CD14-positive monocyte (primary cell): ENCODE data around the gene NFIC. TPM values are rescaled to one million over a fixed set of nuclear protein-coding genes. Genes with fewer than 3 reads are reported as not detected.
A peak's percentile ranks its signal among the peaks of the same experiment; 100 is the strongest.

Experiments
- DNase-seq, 3 donors: peaks; one replicate each; pipeline ENCODE4 v3.0.0-alpha.2; 2011 to 2022
- H2AFZ ChIP-seq: 2 replicates; pipeline ENCODE4 v1.6.0; 2012; ENCODE audit warnings: mild to moderate bottlenecking, low read depth, low read length, inconsistent platforms; ENCODE audit not compliant: insufficient read depth, poor library complexity, severe bottlenecking
- H3K27ac ChIP-seq, 2 donors: 1 replicate in 1 of 2; 2 replicates in 1 of 2; pipeline ENCODE4 v1.5.1; 2012 to 2013; ENCODE audit warnings: low read length in 2 of 2, control low read depth in 1 of 2, inconsistent platforms in 1 of 2, low read depth in 1 of 2, mild to moderate bottlenecking in 1 of 2
- H3K27me3 ChIP-seq, 2 donors: one replicate each; pipeline versions ENCODE4 v1.6.0 to v1.6.1; 2011 to 2013; ENCODE audit warnings: low read length in 2 of 2; ENCODE audit not compliant: control insufficient read depth in 2 of 2, insufficient read depth in 2 of 2
- H3K36me3 ChIP-seq, 2 donors: replicated peaks in 1 of 2; 1 replicate in 1 of 2; 2 replicates in 1 of 2; pipeline versions ENCODE4 v1.5.1 to v1.6.1; 2012 to 2013; ENCODE audit warnings: low read length in 2 of 2, control low read depth in 1 of 2, inconsistent platforms in 1 of 2, mild to moderate bottlenecking in 1 of 2; ENCODE audit not compliant: insufficient read depth in 2 of 2, control insufficient read depth in 1 of 2
- H3K4me1 ChIP-seq, 2 donors: 1 replicate in 1 of 2; 2 replicates in 1 of 2; pipeline versions ENCODE4 v1.5.1 to v1.6.1; 2012 to 2013; ENCODE audit warnings: low read length in 2 of 2, control low read depth in 1 of 2, inconsistent platforms in 1 of 2, mild to moderate bottlenecking in 1 of 2, moderate library complexity in 1 of 2; ENCODE audit not compliant: insufficient read depth in 2 of 2, control insufficient read depth in 1 of 2
- H3K4me2 ChIP-seq: replicated peaks from 2 replicates; pipeline ENCODE3; 2012; ENCODE audit warnings: low read length, moderate library complexity, mild to moderate bottlenecking; ENCODE audit not compliant: poor library complexity, severe bottlenecking; ENCODE audit errors: extremely low read depth
- H3K4me3 ChIP-seq, 3 experiments: fragments of 200-600 bp in 1 of 3; sonication (generic) in 1 of 3; replicated peaks in 1 of 3; 1 replicate in 2 of 3; 2 replicates in 1 of 3; pipeline ENCODE4 v1.5.1; 2011 to 2013; ENCODE audit warnings: low read length in 3 of 3, mild to moderate bottlenecking in 3 of 3, control low read depth in 2 of 3, low read depth in 2 of 3, inconsistent platforms in 1 of 3, moderate library complexity in 1 of 3
- H3K79me2 ChIP-seq: 2 replicates; pipeline ENCODE4 v1.6.0; 2012; ENCODE audit warnings: mild to moderate bottlenecking, control low read depth, inconsistent platforms, low read length, moderate library complexity; ENCODE audit not compliant: insufficient read depth
- H3K9ac ChIP-seq: 2 replicates; pipeline ENCODE4 v1.6.0; 2017; ENCODE audit warnings: low read length, mild to moderate bottlenecking; ENCODE audit not compliant: insufficient read depth, poor library complexity, severe bottlenecking
- H3K9me3 ChIP-seq, 2 donors: replicated peaks in 1 of 2; 1 replicate in 1 of 2; 2 replicates in 1 of 2; pipeline versions ENCODE4 v1.5.1 to v1.6.1; 2012 to 2013; ENCODE audit warnings: low read length in 2 of 2, control low read depth in 1 of 2; ENCODE audit not compliant: control insufficient read depth in 1 of 2, insufficient read depth in 1 of 2
- H4K20me1 ChIP-seq: 2 replicates; pipeline ENCODE4 v1.6.0; 2012; ENCODE audit warnings: mild to moderate bottlenecking, low read length, control low read depth, moderate library complexity; ENCODE audit not compliant: insufficient read depth
- H3K27ac Mint-ChIP-seq, 7 donors: one replicate each; pipeline ENCODE4 v1.8.0; 2020; ENCODE audit warnings: mild to moderate bottlenecking in 7 of 7, mixed read lengths in 7 of 7, moderate library complexity in 6 of 7, inconsistent platforms in 2 of 7
- H3K27me3 Mint-ChIP-seq, 3 donors: one replicate each; pipeline ENCODE4 v1.8.0; 2021 to 2022; ENCODE audit warnings: low read depth in 3 of 3, mild to moderate bottlenecking in 3 of 3, mixed read lengths in 3 of 3, moderate library complexity in 3 of 3, inconsistent platforms in 1 of 3
- H3K36me3 Mint-ChIP-seq, 2 donors: one replicate each; pipeline ENCODE4 v1.8.0; 2020; ENCODE audit warnings: mixed read lengths in 2 of 2, inconsistent platforms in 1 of 2, mild to moderate bottlenecking in 1 of 2
- H3K4me1 Mint-ChIP-seq: one replicate; pipeline ENCODE4 v1.8.0; 2020; ENCODE audit warnings: mild to moderate bottlenecking, mixed read lengths
- H3K4me3 Mint-ChIP-seq, 2 donors: one replicate each; pipeline ENCODE4 v1.8.0; 2020; ENCODE audit warnings: mild to moderate bottlenecking in 2 of 2, mixed read lengths in 2 of 2, moderate library complexity in 1 of 2
- H3K9me3 Mint-ChIP-seq, 7 donors: one replicate each; pipeline ENCODE4 v1.8.0; 2020 to 2022; ENCODE audit warnings: mixed read lengths in 7 of 7, mild to moderate bottlenecking in 6 of 7, moderate library complexity in 6 of 7, inconsistent platforms in 2 of 7
- CTCF ChIP-seq: fragments of 200-600 bp; IDR thresholded peaks from one replicate; pipeline ENCODE4 v1.8.0; 2022; ENCODE audit warnings: antibody characterized with exemption, mild to moderate bottlenecking
- WGBS: methylation state at CpG from one replicate; pipeline ENCODE4 v1.1.5; 2013; ENCODE audit warnings: missing lambda C conversion rate; ENCODE audit not compliant: insufficient coverage; 5-methylcytosine and 5-hydroxymethylcytosine counted together
- intact Hi-C, 2 donors: fragments of 100-400 bp; cut with micrococcal nuclease; formaldehyde crosslinking; loops; one replicate each; pipeline versions ENCODE4 v1.15.0 to v1.15.1; 2023
- polyA plus RNA-seq, 3 donors: library from polyadenylated mRNA; depleted of rRNA in 1 of 3; unstranded in 2 of 3; stranded (reverse) in 1 of 3; fragments of 300-500 nt in 2 of 3; fragments of >200 nt in 1 of 3; fragmentation: Illumina TruSeq in 2 of 3; gene quantifications; 1 replicate in 2 of 3; 2 replicates in 1 of 3; pipeline ENCODE4 v1.2.3, GENCODE V29; 2012 to 2021

Gene NFIC
- polyA plus RNA-seq, 3 donors: 7.0 to 13.8 (median 11.5) TPM

- DNase-seq: no peak
- Histone ChIP-seq H3K27ac (no peak overlapping the region), H3K27me3 (no peaks in the 10 kb centered on the region), H3K4me3 (no peak overlapping the region), H3K9ac (no peak overlapping the region), H4K20me1 (peaks cover 84% of the 10 kb centered on the region), H3K36me3 (peaks cover 34 to 41% of the 10 kb centered on the region in 2 donors), H3K9me3 (no peaks in the 10 kb centered on the region), H2AFZ (no peak overlapping the region), H3K79me2 (peaks cover 100% of the 10 kb centered on the region), H3K4me2 (no peak overlapping the region), H3K4me1 (peaks cover 8 to 12% of the 10 kb centered on the region in 2 donors)
- H3K9me3 Mint-ChIP-seq: peaks cover 0 to 2% (median 0%) of the 10 kb centered on the region in 7 donors
- WGBS: 97% methylated on average over 21 of the region's 26 CpGs
- H3K27me3 Mint-ChIP-seq: peaks cover 0 to 3% (median 2%) of the 10 kb centered on the region in 3 donors
- H3K36me3 Mint-ChIP-seq: peaks cover 31 to 55% of the 10 kb centered on the region in 2 donors
- TF ChIP-seq CTCF: no peak
- peaks cover 27% of the 10 kb centered on the region for H3K4me1 Mint-ChIP-seq
- intact Hi-C loops: no loop called here
- H3K27ac Mint-ChIP-seq: peak overlapping the region in 3 of 7 donors; percentile 21 to 81 (median 61)
- H3K4me3 Mint-ChIP-seq: no peak overlapping the region
Observed at GRCh38 chr19:3511506-3512251, 145.3 kb downstream of the NFIC start.

- no peak overlapping the region for H3K4me3 ChIP-seq
- TF ChIP-seq CTCF: no peak
- peaks cover 94% of the 10 kb centered on the region for H4K20me1 ChIP-seq
- Mint-ChIP-seq H3K4me1 (peaks cover 17% of the 10 kb centered on the region), H3K36me3 (peaks cover 31 to 56% of the 10 kb centered on the region in 2 donors), H3K9me3 (no peaks in the 10 kb centered on the region), H3K4me3 (no peak overlapping the region), H3K27me3 (peaks cover 0 to 3% (median 0%) of the 10 kb centered on the region in 3 donors), H3K27ac (peak overlapping the region in 2 of 7 donors; percentile 28 to 36)
- DNase-seq: no peak
- WGBS: 100% methylated on average over 3 of the region's 17 CpGs
- no peak overlapping the region for H3K4me2 ChIP-seq
- H3K9me3 ChIP-seq: no peaks in the 10 kb centered on the region
- no peak overlapping the region for H3K27ac ChIP-seq
- no peak overlapping the region for H3K9ac ChIP-seq
- H2AFZ ChIP-seq: no peak overlapping the region
- no peaks in the 10 kb centered on the region for H3K27me3 ChIP-seq
- intact Hi-C loops: no loop called here
- peaks cover under 1 to 2% of the 10 kb centered on the region in 2 donors for H3K4me1 ChIP-seq
- H3K79me2 ChIP-seq: peaks cover 100% of the 10 kb centered on the region
- H3K36me3 ChIP-seq: peaks cover 34 to 41% of the 10 kb centered on the region in 2 donors
Observed at GRCh38 chr19:3512562-3513228, 146.3 kb downstream of the NFIC start.
